NCI-H345 treated with DMSO at 0.1 percent for 48 hours (cell line): Measurements from ENCODE around the gene PACC1.
A peak's percentile ranks its signal among the peaks of the same experiment; 100 is the strongest.

Source experiments
- DNase-seq: peaks from one replicate; lab custom pipeline; 2025; ENCODE audit not compliant: unreplicated experiment; lab: John Stamatoyannopoulos, UW

Gene PACC1

GRCh38 chr1:212414328-212415106, at the start of gene PACC1:
TSS of gene PACC1 (minus strand) at chr1:212414886. CDS start at chr1:212414757, 129 bp downstream.
- DNase-seq = peak; percentile 87

GRCh38 chr1:212463565-212464285, 49.0 kb upstream of the PACC1 start:
- DNase-seq = no peak

GRCh38 chr1:212461916-212462660, 47.4 kb upstream of the PACC1 start:
- no peak for DNase-seq

GRCh38 chr1:212460376-212460775, 45.7 kb upstream of the PACC1 start:
- DNase-seq = no peak

GRCh38 chr1:212459656-212460055, 45.0 kb upstream of the PACC1 start:
- no peak for DNase-seq

- no peak for DNase-seq
Measured at GRCh38 chr1:212458817-212459216, 44.1 kb upstream of the PACC1 start.

GRCh38 chr1:212457740-212458338, 43.2 kb upstream of the PACC1 start:
- no peak for DNase-seq

- peak; percentile 39 for DNase-seq
Measured at GRCh38 chr1:212455803-212456528, 41.3 kb upstream of the PACC1 start.

GRCh38 chr1:212455401-212455800, 40.7 kb upstream of the PACC1 start:
- DNase-seq = no peak

- no peak for DNase-seq
Measured at GRCh38 chr1:212454741-212455140, 40.1 kb upstream of the PACC1 start.

GRCh38 chr1:212453156-212453857, 38.6 kb upstream of the PACC1 start:
- DNase-seq = no peak

GRCh38 chr1:212452323-212453155, 37.9 kb upstream of the PACC1 start:
- DNase-seq = no peak

- DNase-seq = no peak
Measured at GRCh38 chr1:212451416-212452322, 37.0 kb upstream of the PACC1 start.

GRCh38 chr1:212450331-212450881, 35.7 kb upstream of the PACC1 start:
- DNase-seq = no peak

- DNase-seq = no peak
Measured at GRCh38 chr1:212447478-212447877, 32.8 kb upstream of the PACC1 start.

- DNase-seq = no peak
Measured at GRCh38 chr1:212446333-212446732, 31.6 kb upstream of the PACC1 start.

GRCh38 chr1:212442408-212442807, 27.7 kb upstream of the PACC1 start:
- DNase-seq = no peak

GRCh38 chr1:212440419-212440818, 25.7 kb upstream of the PACC1 start:
- DNase-seq = no peak
